HEK293T (cell line): ENCODE measurements around the gene CELF4.

Experiments used
- BHLHE40 ChIP-seq: fragments of 450-650 bp; IDR thresholded peaks from 2 replicates; pipeline ENCODE4 v1.6.1; 2016; ENCODE audit warnings: mild to moderate bottlenecking, moderate library complexity, borderline replicate concordance
- SP1 ChIP-seq: fragments of 450-650 bp; IDR thresholded peaks from 2 replicates; pipeline ENCODE4 v1.6.1; 2017
- TARDBP ChIP-seq: fragments of 450-650 bp; IDR thresholded peaks from 2 replicates; pipeline ENCODE4 v1.6.1; 2016

DNA sequence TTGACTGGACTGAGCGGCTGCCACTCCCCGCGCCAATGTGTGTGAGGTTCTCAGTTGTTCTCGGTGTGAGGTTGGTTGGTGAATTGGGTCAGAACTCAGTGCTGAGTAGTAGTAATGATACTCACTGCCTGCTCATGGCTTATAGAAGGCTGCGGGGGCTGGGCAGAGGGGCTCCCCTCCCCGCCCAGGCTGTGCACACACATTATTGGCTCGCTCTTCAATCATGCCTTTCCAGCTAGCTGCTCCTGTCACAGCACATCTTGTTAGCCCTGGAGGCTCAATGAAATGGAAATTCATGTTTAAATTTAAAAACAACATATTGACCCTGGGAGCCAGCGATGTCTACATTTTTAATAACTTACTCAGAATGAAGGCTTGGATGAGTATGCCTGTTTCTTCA, 152.8 kb downstream of the CELF4 start:
- TF ChIP-seq BHLHE40 (no peak), TARDBP (no peak), SP1 (no peak)
